GM19240 (cell line): Measurements from ENCODE around the gene EPS15.

Experiments used
- DNase-seq: peaks from one replicate; pipeline ENCODE4 v3.0.0; 2011; ENCODE audit warnings: low spot score; ENCODE audit not compliant: insufficient read length

EPS15 gene

DNA sequence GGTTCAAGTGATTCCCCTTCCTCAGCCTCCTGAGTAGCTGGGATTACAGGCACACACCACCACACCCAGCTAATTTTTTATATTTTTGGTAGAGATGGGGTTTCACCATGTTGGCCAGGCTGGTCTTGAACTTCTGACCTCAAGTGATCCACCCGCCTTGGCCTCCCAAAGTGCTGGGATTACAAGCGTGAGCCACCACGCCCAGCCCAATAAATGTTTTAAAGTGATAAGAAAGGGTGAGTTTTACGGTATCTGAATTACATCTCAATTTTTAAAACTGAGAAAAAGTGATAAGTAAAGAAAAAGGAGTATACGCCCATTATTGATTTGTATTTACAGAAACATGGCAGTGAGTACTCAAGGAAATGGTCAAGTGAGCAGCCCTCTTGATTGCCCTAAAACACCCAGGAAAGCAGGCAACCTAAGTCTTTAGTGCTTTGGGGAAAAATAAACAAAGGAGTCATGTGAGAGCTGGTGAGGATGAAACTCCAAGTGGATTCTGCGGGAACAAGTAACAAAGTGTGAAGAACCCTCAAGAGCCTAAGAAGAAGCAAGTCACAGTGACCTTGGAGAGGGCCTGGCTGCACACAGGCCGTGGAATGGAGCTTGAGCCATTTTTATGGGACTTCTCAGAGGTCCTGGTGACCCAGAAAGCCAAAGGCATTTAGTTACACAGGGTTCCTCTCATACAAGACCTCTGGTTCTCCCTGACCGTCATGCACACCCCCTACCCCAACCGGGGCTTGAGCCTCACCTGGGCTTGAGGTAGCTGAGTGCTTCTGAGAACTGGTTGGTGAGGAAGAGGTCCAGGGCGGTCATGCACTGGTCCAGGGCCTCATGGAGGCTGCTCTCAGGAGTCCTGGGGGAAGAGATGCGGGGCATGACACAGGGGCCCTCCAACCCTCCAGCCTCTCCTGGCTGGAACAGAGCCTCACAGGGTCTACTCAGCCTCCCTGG is 197.8 kb downstream of the EPS15 start:
- no peak for DNase-seq

DNA sequence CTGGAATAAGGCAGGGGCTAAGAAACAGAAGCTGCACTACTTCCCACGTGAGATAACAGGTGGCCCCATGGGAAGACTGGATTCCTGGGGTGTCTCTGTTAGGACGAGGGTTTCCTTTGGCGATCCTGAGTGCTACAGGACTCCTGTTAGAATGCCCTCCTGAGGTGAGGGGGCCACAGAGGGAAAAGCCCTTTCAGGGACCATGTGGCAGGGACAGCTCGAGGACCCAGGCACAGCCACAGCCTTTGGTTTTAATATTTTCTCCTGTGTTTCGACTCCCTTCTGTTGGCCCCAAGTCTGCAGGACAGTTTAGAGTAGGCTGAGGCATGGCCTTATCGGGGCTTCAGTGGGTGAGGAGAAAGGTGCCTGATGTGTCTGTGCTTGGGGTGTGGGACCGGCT is 201.3 kb downstream of the EPS15 start:
- DNase-seq: no peak

DNA sequence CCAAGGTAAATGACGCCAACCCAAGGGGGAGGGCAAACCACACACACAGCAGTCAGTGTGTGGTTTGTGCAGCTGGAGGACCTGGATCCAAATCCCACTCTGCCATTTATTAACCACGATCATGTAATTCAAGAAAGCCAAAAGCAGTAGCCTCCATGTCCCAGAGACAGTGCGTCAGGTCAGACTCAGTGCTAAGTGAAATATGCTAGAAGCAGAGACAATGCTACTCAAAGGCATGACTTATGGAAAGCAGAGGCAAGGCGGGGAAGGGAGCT is 202.3 kb downstream of the EPS15 start:
- DNase-seq: no peak

DNA sequence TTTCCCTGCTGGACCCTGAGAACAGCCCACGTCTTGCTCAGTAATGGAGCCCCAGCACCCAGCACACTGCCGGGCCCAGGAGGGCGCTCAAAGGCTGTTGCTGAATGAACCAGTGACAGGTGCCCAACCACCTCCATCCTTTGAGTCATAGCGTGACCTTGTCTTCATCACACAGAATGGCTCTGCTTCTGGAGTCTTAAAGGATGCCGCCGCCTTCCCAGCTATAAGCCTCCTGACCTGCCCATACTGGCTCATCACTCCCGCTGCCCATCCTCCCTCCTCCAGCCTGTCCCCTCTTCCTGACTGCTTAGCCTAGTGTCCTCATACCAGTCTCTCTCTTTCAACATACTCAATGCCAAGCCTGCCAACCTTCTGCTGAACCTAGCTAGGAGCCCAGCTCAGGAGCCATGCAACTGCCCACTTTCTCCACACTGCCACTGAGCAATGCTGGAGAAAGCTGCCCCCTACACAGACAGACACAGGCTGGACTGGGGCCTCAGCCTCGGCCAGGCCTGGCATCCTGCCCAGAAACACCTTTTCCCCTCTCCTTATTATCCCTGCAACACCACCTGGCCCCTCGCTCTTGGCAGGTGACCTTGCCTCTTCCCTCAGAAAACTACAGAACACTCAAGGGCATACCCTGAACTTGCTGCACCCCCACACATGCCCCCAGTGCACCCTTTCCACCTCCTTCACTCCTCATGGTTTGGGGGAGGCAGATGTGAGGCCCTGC is 202.8 kb downstream of the EPS15 start:
- DNase-seq: no peak

DNA sequence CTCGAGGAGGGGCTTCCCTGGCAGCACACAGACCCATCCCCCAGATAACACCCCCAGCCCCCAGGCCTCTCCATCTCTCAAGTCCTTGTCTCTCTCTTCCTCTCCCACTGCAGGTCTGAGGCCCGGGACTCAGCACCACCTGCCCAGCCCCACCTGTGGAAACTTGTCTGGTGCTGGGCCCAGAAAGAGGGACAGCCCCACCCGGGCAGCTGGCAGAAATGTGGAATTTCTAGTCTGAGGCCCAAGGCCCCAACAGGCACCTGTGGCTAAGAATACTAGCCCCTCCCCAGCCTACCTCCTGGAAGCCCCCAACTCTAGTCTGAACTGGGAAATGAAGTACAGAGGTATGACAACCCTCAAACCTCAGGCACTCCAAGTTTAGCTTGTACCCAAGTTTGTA is 204.1 kb downstream of the EPS15 start:
- DNase-seq: no peak

DNA sequence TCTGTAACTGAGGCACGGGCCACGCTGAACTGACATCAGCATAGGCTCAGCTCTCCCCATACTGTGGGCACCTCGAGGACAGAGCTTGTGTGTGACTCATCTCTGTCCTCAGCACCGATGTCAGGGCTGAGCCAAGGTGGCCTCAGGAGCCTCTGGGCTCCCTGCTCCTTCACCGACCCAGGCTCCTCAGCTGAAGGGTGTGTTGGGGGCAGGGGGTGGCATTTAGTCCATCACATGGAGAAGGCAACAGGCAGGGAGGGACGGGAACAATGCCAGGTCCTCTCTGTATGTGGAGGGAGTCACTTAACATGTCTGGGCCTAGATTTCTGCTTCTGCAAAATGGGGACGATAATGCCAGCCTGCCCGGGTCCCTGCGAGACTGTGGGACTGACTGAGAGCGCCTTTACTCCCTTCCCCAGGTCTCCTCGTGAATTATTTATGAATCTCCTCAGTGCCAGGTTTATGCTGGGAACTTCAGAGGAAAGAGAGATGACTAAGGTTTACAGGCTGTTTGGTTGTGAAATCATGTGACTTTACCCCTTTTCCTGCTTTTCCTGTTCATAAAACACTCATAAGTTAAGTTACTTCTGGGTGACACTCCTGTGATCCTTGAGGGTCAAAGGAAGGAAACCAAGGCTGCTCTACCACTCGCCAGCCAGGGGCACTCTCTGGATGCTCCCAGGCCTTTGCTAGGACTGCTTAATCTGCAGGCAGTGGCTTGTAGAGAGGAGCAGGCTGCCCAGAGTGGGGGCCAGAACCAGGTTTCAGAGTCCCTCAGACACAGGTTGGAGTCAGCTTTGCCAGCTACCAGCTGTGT is 204.9 kb downstream of the EPS15 start:
- no peak for DNase-seq

DNA sequence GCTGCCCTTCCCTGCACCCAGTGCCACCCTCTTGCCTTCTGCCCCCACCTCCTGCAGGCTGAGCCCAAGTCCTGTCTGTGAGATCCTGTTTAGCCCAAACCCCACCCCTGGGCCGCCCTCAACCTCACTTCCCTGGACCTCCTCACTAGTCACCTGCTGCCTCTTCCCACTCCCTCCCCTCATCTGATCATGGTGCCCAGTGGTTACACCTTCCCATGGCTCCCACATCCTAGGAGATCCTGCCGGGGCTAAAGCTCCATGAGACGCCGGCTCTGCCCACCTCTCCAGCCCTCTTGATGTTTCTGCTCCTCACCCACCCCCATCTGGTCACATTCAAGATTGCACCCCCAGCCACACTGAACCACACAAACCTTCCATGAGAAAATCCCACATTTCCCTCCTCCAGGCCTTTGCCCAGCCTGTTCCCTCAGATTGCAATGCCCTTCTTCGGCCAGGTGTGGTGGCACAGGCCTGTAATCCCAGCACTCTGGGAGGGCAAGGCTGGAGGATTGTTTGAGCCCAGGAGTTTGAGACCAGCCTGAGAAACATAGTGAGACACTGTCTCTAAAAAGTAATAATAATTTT is 205.7 kb downstream of the EPS15 start:
- no peak for DNase-seq

DNA sequence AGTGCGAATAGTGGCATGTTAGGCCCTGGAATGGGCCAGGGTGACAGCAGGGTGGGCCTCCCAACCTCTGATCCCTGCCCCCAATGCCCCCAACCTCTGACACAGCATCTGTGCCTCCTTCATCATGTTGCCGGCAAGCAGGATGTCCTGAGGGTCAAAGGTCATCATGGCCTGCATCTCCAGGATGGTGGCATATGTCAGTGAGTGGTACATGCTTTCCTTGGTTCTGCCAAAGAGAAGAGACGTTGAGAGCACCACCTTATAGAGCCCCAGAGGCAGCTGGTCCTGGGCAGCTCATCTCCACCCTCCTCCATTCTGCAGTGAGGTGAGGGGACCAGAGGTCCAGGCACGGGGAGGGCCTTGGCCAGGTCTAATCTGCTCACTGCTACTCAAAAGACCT is 206.3 kb downstream of the EPS15 start:
- DNase-seq: no peak

DNA sequence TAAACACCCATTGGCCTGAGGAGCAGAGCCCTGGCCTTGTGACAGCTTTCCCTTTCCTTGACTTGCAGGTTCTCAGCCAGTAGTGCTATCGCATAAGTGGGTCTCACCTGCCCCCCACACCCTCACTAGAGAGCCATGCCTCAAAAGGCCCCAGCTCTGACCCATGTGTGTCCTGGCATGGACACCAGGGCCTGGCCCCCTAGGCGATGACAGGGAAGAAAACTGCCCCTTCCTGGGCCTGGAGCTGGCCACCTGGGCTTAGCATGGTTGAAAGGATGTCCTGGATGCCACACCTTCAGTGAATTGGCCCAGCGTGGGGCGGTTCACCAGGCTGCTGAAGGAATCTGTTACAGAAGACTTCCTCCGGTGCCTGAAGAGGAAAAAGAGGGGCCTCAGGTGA is 207.2 kb downstream of the EPS15 start:
- DNase-seq: no peak

DNA sequence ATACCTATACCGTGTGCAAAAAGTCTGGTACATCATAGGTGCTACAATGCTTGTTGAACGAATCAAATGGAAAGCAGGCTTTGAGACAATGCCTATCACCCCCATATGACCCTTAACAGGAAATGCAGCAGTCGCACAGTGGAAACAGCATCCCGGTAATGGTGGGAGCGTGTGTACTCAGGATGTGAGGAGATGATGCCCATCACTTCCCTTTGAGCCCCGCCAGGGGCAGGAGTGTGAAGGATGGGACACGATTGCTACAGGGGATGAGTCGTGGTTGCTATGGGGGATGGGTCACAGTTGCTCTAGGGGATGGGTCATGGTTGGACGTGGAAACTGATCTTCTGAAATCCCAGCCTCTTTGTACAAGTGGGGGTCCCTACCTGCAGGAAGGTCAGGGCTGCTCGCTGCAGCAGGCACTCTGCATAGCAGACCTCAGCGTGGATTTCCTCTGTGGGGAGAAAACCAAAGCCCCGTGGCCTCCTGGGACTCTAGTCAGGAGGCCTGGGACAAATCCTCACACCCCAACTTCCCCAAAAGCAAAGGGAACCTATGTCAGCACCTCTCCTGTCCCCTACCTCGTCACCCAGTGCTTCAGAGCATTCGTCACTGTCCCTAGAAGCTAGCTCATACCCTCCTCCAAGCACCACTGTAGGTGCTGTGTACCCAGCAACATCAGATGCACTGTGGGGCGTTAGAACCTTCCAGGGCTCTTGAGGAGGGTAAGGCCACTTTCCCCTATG is 208.0 kb downstream of the EPS15 start:
- no peak for DNase-seq

DNA sequence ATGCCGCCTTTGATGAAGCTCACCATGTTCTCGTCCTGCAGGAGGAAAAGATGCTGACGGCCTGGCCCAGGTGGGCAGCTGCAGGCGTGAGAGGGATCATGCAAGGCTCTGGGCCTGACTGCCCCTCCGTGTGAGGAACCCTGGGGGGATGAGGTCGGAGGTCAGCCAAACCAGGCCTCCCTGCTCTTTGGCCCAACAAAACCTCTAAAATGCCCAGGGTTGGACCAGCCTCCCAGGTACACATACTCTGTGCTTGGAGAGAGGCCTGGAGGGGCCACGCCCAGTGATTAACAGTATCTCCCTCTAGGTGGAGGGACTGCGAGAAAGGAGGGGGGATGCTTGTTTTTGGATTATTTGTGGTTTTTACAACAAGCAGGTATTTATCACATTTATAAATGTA is 209.8 kb downstream of the EPS15 start:
- no peak for DNase-seq

DNA sequence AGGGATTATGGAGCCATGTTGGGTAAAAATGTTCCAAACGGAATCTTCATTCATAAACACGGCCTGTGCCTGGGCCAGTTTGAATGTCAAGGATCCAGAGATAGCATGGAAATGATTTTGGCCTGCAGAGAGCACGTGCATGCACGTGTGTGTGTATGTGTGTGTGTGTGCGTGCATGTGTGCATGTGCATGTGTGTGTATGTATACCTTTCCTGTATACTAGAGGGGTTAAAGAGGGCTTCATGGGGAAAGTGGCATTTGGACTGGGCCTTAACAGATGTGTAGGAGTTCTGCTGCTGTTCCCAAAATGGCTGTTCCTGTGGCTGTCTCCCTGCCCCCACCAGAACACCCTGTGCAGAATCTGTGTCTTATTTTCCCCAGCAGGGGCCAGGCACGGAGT is 210.4 kb downstream of the EPS15 start:
- DNase-seq: no peak

DNA sequence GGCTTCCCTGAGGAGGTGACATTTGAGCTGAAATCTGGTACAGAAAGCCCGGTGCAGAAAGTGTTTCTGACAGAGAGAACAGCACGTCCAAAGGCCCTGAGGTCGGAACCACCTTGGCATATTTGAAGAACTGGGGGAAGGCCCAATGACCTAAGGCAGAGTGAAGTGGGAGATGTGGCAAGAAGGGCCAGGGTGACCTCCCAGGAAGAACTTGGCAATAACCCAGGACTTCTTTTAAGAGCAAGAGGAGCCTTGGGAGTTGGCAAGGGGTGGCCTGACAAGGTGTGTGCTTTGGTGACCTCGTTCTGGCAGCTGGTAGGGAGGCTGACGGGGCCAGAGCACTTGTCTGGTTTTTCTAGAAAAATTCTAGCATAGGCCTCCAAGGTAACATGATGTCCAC is 212.1 kb downstream of the EPS15 start:
- DNase-seq: no peak

DNA sequence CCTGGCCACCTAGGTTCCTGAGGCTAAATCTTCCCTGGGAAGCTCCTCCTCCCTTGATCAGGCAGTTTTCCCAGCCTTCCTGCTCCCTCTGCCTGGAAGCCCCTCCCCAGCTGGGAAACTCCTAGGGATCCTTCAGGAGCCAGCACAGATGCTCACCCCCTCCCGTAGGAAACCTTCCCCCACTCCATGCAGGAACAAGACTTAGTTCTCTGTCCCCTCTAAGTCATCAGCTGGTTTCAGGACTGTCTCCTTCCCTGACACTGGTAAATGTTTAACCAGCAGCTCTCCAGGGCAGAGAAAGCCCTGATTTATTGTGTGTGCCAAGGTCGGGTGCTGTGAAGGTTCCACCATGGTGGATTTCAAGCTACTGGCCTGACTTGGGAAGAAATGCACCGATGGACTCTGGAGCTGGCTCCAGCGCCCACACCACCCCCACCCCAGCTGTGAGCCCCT is 213.7 kb downstream of the EPS15 start:
- no peak for DNase-seq

DNA sequence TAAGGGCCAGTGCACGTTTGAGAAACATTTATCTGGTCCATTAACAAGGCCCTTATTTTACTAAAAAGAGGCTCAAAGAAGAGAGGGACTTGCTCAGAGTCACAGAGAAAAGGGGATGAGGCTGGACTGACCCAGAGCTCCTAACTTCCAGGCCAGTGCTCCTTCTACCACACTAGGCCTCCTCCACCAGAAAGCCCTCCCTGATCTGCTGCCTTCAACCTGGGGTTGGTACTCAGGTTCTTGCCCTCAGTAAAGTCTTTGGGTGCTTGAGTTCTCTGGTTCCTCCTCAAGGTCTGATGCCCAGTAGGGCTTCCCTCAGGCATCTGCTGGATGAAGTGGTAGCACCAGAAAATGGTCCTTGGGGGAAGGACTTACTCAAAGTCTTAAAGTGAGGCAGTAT is 214.7 kb downstream of the EPS15 start:
- no peak for DNase-seq
